CMK (cell line): ENCODE measurements around the gene ARHGEF38.

Experiments
- DNase-seq: peaks from one replicate; pipeline ENCODE4 v3.0.0-alpha.2; 2010; ENCODE audit warnings: low read depth

ARHGEF38 gene

GRCh38 chr4:105551965-105552746, at the start of gene ARHGEF38:
Gene ARHGEF38, plus strand, starts transcription at chr4:105552620. Its CDS starts 146 bp downstream, at chr4:105552766.
- no peak for DNase-seq

GRCh38 chr4:105503484-105503883, 48.9 kb upstream of the ARHGEF38 start:
- DNase-seq: no peak

- no peak for DNase-seq
Observed at GRCh38 chr4:105504744-105505143, 47.7 kb upstream of the ARHGEF38 start.

- DNase-seq: no peak
Observed at GRCh38 chr4:105509291-105509690, 43.1 kb upstream of the ARHGEF38 start.

- DNase-seq: no peak
Observed at GRCh38 chr4:105509714-105510113, 42.7 kb upstream of the ARHGEF38 start.

GRCh38 chr4:105510245-105510644, 42.2 kb upstream of the ARHGEF38 start:
- DNase-seq: no peak

GRCh38 chr4:105520819-105521790, 31.3 kb upstream of the ARHGEF38 start:
- DNase-seq: no peak

- no peak for DNase-seq
Observed at GRCh38 chr4:105526656-105527055, 25.8 kb upstream of the ARHGEF38 start.

- DNase-seq: no peak
Observed at GRCh38 chr4:105527081-105527480, 25.3 kb upstream of the ARHGEF38 start.

GRCh38 chr4:105536601-105537000, 15.8 kb upstream of the ARHGEF38 start:
- DNase-seq: no peak

- DNase-seq: no peak
Observed at GRCh38 chr4:105541420-105541819, 11.0 kb upstream of the ARHGEF38 start.

- DNase-seq: no peak
Observed at GRCh38 chr4:105542039-105542438, 10.4 kb upstream of the ARHGEF38 start.

- no peak for DNase-seq
Observed at GRCh38 chr4:105543346-105543745, 9.1 kb upstream of the ARHGEF38 start.

GRCh38 chr4:105543881-105544280, 8.5 kb upstream of the ARHGEF38 start:
- no peak for DNase-seq

GRCh38 chr4:105544520-105545286, 7.7 kb upstream of the ARHGEF38 start:
- no peak for DNase-seq

GRCh38 chr4:105546086-105546485, 6.3 kb upstream of the ARHGEF38 start:
- no peak for DNase-seq

- no peak for DNase-seq
Observed at GRCh38 chr4:105547769-105548168, 4.7 kb upstream of the ARHGEF38 start.

GRCh38 chr4:105548483-105548882, 3.9 kb upstream of the ARHGEF38 start:
- DNase-seq: no peak

GRCh38 chr4:105550641-105551040, 1.8 kb upstream of the ARHGEF38 start:
- no peak for DNase-seq

- DNase-seq: no peak
Observed at GRCh38 chr4:105555409-105555808, 3.0 kb downstream of the ARHGEF38 start.

- no peak for DNase-seq
Observed at GRCh38 chr4:105556206-105556605, 3.8 kb downstream of the ARHGEF38 start.

GRCh38 chr4:105558277-105558676, 5.9 kb downstream of the ARHGEF38 start:
- no peak for DNase-seq
